ENCODE data around the gene ACOT7. TPM values are rescaled to one million over a fixed set of nuclear protein-coding genes. Genes with fewer than 3 reads are reported as not detected.
A peak's percentile ranks its signal among the peaks of the same experiment; 100 is the strongest.

ACOT7 gene
- total and polyA plus RNA-seq, 2 experiments from 2014 or later: 20.3 to 39.9 TPM

- peak overlapping the region; percentile 88 for H3K4me2 ChIP-seq
- H3K9me2 ChIP-seq (replicated peaks; ENCODE audit: insufficient read depth): no peaks in the 10 kb centered on the region
- H3K4me3 ChIP-seq: no peak overlapping the region
- H3K9me3 ChIP-seq (ENCODE audit: low read depth): no peaks in the 10 kb centered on the region
- 26% methylated on average over 46 of the region's 69 CpGs for WGBS (ENCODE audit: low lambda C conversion rate, missing lambda C conversion rate)
- no peak overlapping the region for H3K27ac ChIP-seq
- H3K27me3 ChIP-seq: peaks cover 81% of the 10 kb centered on the region
- DNase-seq (ENCODE audit: low spot score): no peak
- H3K36me3 ChIP-seq (replicated peaks; ENCODE audit: insufficient read depth, low read depth): no peaks in the 10 kb centered on the region
- peaks cover 29% of the 10 kb centered on the region for H3K4me1 ChIP-seq (ENCODE audit: insufficient read depth)
- no peaks in the 10 kb centered on the region for H4K20me1 ChIP-seq (ENCODE audit: insufficient read depth, poor library complexity, severe bottlenecking)
- no peak for TF ChIP-seq EZH2phosphoT487 (IDR thresholded peaks at IDR 0.05; ENCODE audit: low read depth, severe bottlenecking, unreplicated experiment)
- TF ChIP-seq, protein P1, sequence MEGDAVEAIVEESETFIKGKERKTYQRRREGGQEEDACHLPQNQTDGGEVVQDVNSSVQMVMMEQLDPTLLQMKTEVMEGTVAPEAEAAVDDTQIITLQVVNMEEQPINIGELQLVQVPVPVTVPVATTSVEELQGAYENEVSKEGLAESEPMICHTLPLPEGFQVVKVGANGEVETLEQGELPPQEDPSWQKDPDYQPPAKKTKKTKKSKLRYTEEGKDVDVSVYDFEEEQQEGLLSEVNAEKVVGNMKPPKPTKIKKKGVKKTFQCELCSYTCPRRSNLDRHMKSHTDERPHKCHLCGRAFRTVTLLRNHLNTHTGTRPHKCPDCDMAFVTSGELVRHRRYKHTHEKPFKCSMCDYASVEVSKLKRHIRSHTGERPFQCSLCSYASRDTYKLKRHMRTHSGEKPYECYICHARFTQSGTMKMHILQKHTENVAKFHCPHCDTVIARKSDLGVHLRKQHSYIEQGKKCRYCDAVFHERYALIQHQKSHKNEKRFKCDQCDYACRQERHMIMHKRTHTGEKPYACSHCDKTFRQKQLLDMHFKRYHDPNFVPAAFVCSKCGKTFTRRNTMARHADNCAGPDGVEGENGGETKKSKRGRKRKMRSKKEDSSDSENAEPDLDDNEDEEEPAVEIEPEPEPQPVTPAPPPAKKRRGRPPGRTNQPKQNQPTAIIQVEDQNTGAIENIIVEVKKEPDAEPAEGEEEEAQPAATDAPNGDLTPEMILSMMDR (IDR thresholded peaks at IDR 0.05; ENCODE audit: poor library complexity): no peak
- peak; percentile 73 for TF ChIP-seq EZH2 (IDR thresholded peaks at IDR 0.05; ENCODE audit: borderline replicate concordance)
- no peak overlapping the region for H2AFZ ChIP-seq
- H3K79me2 ChIP-seq: no peaks in the 10 kb centered on the region
These were observed 25.3 kb upstream of the ACOT7 start for GRCh38 chr1:6418668-6419396.

DNA sequence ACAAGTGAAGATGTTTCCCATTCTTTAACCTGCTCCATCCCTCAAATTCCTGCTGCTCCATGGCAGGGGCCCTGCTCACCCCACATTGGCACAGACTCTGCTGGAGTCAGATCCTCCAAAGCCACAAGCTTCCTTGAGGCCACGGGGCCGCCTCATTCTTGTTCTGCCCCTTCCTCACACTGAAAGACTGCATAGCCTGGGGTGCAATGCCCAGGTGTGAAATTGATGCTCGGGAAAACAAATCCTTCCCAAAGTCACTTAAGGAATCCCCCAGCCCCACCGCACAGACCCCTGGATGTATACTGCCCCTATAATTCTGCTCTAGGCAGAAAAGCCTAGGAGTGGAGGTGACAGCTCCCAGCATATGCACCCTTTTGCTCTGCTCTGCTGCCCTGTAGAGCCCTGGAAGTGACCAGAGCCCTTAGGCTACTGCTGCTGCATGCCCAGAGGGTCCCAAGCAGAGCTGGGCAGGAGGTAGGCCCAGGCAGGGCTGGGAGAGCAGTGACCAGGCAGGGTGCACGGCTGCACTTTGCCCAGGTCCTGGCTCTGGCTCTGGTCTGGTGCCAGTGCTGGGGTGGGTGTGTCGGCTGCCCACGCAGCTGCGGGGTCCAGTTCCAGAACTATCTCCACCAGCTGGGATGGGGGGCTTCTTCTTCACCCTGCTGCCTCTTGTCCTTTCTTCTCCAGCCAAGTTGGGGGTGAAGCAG, 24.5 kb upstream of the ACOT7 start:
- Histone ChIP-seq H3K9me3 (ENCODE audit: low read depth) (no peaks in the 10 kb centered on the region), H3K4me3 (no peak overlapping the region), H3K4me1 (ENCODE audit: insufficient read depth) (peaks cover 29% of the 10 kb centered on the region), H4K20me1 (ENCODE audit: insufficient read depth, poor library complexity, severe bottlenecking) (no peaks in the 10 kb centered on the region), H3K79me2 (no peaks in the 10 kb centered on the region), H3K36me3 (replicated peaks; ENCODE audit: insufficient read depth, low read depth) (no peaks in the 10 kb centered on the region), H2AFZ (no peak overlapping the region), H3K4me2 (no peak overlapping the region), H3K27me3 (peaks cover 74% of the 10 kb centered on the region), H3K9me2 (replicated peaks; ENCODE audit: insufficient read depth) (no peaks in the 10 kb centered on the region), H3K27ac (no peak overlapping the region)
- no peak for DNase-seq (ENCODE audit: low spot score)
- TF ChIP-seq EZH2phosphoT487 (IDR thresholded peaks at IDR 0.05; ENCODE audit: low read depth, severe bottlenecking, unreplicated experiment): no peak
- TF ChIP-seq, protein P1 (IDR thresholded peaks at IDR 0.05; ENCODE audit: poor library complexity): no peak
- no peak for TF ChIP-seq EZH2 (IDR thresholded peaks at IDR 0.05; ENCODE audit: borderline replicate concordance)
- WGBS (ENCODE audit: low lambda C conversion rate, missing lambda C conversion rate): 77% methylated on average over 8 of the region's 8 CpGs

GRCh38 chr1:6416906-6417305, 23.3 kb upstream of the ACOT7 start:
- Histone ChIP-seq H3K4me2 (no peak overlapping the region), H3K27ac (no peak overlapping the region), H2AFZ (no peak overlapping the region), H4K20me1 (ENCODE audit: insufficient read depth, poor library complexity, severe bottlenecking) (no peaks in the 10 kb centered on the region), H3K4me1 (ENCODE audit: insufficient read depth) (peaks cover 29% of the 10 kb centered on the region), H3K36me3 (replicated peaks; ENCODE audit: insufficient read depth, low read depth) (no peaks in the 10 kb centered on the region), H3K9me2 (replicated peaks; ENCODE audit: insufficient read depth) (no peaks in the 10 kb centered on the region), H3K9me3 (ENCODE audit: low read depth) (no peaks in the 10 kb centered on the region), H3K27me3 (peaks cover 62% of the 10 kb centered on the region), H3K79me2 (no peaks in the 10 kb centered on the region), H3K4me3 (no peak overlapping the region)
- no peak for DNase-seq (ENCODE audit: low spot score)
- TF ChIP-seq EZH2phosphoT487 (IDR thresholded peaks at IDR 0.05; ENCODE audit: low read depth, severe bottlenecking, unreplicated experiment): no peak
- TF ChIP-seq EZH2 (IDR thresholded peaks at IDR 0.05; ENCODE audit: borderline replicate concordance): no peak
- TF ChIP-seq, protein P1 (IDR thresholded peaks at IDR 0.05; ENCODE audit: poor library complexity): no peak
- 92% methylated on average over 5 of the region's 5 CpGs for WGBS (ENCODE audit: low lambda C conversion rate, missing lambda C conversion rate)
